HEK293 (cell line): ENCODE measurements around the gene UMOD.

Experiments
- CTCF ChIA-PET: fragments of 350-600 bp; formaldehyde crosslinking; extraction: SDS; loops from one replicate; lab custom pipeline; 2021; ENCODE audit warnings: antibody characterized with exemption; lab: Yijun Ruan, JAX
- POLR2A ChIA-PET: fragments of 300-600 bp; formaldehyde crosslinking; extraction: SDS; loops from one replicate; lab custom pipeline; 2020; ENCODE audit warnings: antibody characterized with exemption, inconsistent platforms; lab: Yijun Ruan, JAX
- H3K27ac ChIP-seq: fragments of 200-500 bp; sonication (Bioruptor generic); 2 replicates; pipeline ENCODE4 v1.5.1; 2014; ENCODE audit warnings: low read depth, low read length, control low read depth, inconsistent platforms; ENCODE audit errors: extremely low read depth
- H3K36me3 ChIP-seq, 2 experiments: fragments of 200-500 bp in 1 of 2; sonication (Bioruptor generic) in 1 of 2; 1 replicate in 1 of 2; 2 replicates in 1 of 2; pipeline ENCODE4 v1.5.1; 2014 to 2017; ENCODE audit warnings: inconsistent platforms in 2 of 2, low read length in 2 of 2; ENCODE audit not compliant: control insufficient read depth in 2 of 2, insufficient read depth in 1 of 2
- H3K4me1 ChIP-seq: fragments of 200-500 bp; sonication (Bioruptor generic); 2 replicates; pipeline ENCODE4 v1.5.1; 2014; ENCODE audit warnings: mild to moderate bottlenecking, low read length, inconsistent platforms; ENCODE audit not compliant: control insufficient read depth, insufficient read depth
- H3K4me3 ChIP-seq: 2 replicates; pipeline ENCODE4 v1.5.1; 2011; ENCODE audit warnings: low read depth, mild to moderate bottlenecking, control low read depth, low read length, moderate library complexity
- H3K9me3 ChIP-seq: fragments of 200-500 bp; sonication (Bioruptor generic); 2 replicates; pipeline ENCODE4 v1.5.1; 2014; ENCODE audit warnings: low read depth, low read length, inconsistent platforms; ENCODE audit not compliant: control insufficient read depth, insufficient read depth
- BCL11B ChIP-seq: fragments of 450-650 bp; formaldehyde crosslinking; IDR thresholded peaks from 2 replicates; pipeline ENCODE4 v1.5.1; 2016; ENCODE audit warnings: low read depth, missing biosample characterization, missing genetic modification characterization
- HOXD13 ChIP-seq: sonication (generic); formaldehyde crosslinking; IDR thresholded peaks from 2 replicates; pipeline ENCODE4 v1.8.0; 2022; ENCODE audit warnings: missing genetic modification reagents, borderline replicate concordance
- KLF10 ChIP-seq: fragments of 450-650 bp; IDR thresholded peaks from 2 replicates; pipeline ENCODE4 v1.5.1; 2018; ENCODE audit warnings: missing biosample characterization, mild to moderate bottlenecking, missing genetic modification characterization
- MZF1 ChIP-seq: fragments of 450-650 bp; formaldehyde crosslinking; IDR thresholded peaks from 2 replicates; pipeline ENCODE4 v1.5.1; 2017; ENCODE audit warnings: missing biosample characterization, missing genetic modification characterization, borderline replicate concordance
- PATZ1 ChIP-seq: fragments of 450-650 bp; formaldehyde crosslinking; IDR thresholded peaks from 2 replicates; pipeline ENCODE4 v1.5.1; 2016; ENCODE audit warnings: missing biosample characterization, missing genetic modification characterization
- PRDM1 ChIP-seq: fragments of 450-650 bp; formaldehyde crosslinking; IDR thresholded peaks from 2 replicates; pipeline ENCODE4; 2016; ENCODE audit warnings: missing biosample characterization, missing genetic modification characterization
- REST ChIP-seq: fragments of 450-650 bp; formaldehyde crosslinking; IDR thresholded peaks from 2 replicates; pipeline ENCODE4 v1.5.1; 2016; ENCODE audit warnings: missing biosample characterization, missing genetic modification characterization
- ZNF112 ChIP-seq: fragments of 450-650 bp; formaldehyde crosslinking; IDR thresholded peaks from 2 replicates; pipeline ENCODE4 v1.5.0; 2017; ENCODE audit warnings: missing biosample characterization, missing genetic modification characterization
- ZNF174 ChIP-seq: fragments of 450-650 bp; formaldehyde crosslinking; IDR thresholded peaks from 2 replicates; pipeline ENCODE4 v1.5.0; 2017; ENCODE audit warnings: missing biosample characterization, mild to moderate bottlenecking, missing genetic modification characterization
- ZNF19 ChIP-seq: fragments of 450-650 bp; formaldehyde crosslinking; IDR thresholded peaks from 2 replicates; pipeline ENCODE4; 2016; ENCODE audit warnings: missing biosample characterization, missing genetic modification characterization, low read depth
- ZNF221 ChIP-seq: fragments of 450-650 bp; formaldehyde crosslinking; IDR thresholded peaks from 2 replicates; pipeline ENCODE4 v1.5.1; 2017; ENCODE audit warnings: missing biosample characterization, missing genetic modification characterization, borderline replicate concordance
- ZNF26 ChIP-seq: fragments of 450-650 bp; formaldehyde crosslinking; IDR thresholded peaks from 2 replicates; pipeline ENCODE4 v1.5.1; 2016; ENCODE audit warnings: missing biosample characterization, missing genetic modification characterization
- ZNF274 ChIP-seq, 2 experiments: fragments of 200-500 bp in 1 of 2; fragments of 450-650 bp in 1 of 2; sonication (Bioruptor generic) in 1 of 2; formaldehyde crosslinking in 1 of 2; IDR thresholded peaks; 2 replicates each; pipeline versions ENCODE4 v1.5.1 to v1.6.1; 2014 to 2016; ENCODE audit warnings: borderline replicate concordance in 1 of 2, inconsistent platforms in 1 of 2, low read length in 1 of 2, missing biosample characterization in 1 of 2, missing genetic modification characterization in 1 of 2
- ZNF335 ChIP-seq: fragments of 450-650 bp; formaldehyde crosslinking; conservative IDR thresholded peaks from 2 replicates; pipeline ENCODE4 v1.5.1; 2016; ENCODE audit warnings: missing biosample characterization, missing genetic modification characterization
- ZNF600 ChIP-seq: fragments of 450-650 bp; formaldehyde crosslinking; IDR thresholded peaks from 2 replicates; pipeline ENCODE4 v1.5.1; 2016; ENCODE audit warnings: missing biosample characterization, missing genetic modification characterization
- ZNF654 ChIP-seq: fragments of 450-650 bp; formaldehyde crosslinking; IDR thresholded peaks from 2 replicates; pipeline ENCODE4 v1.5.1; 2016; ENCODE audit warnings: low read depth, missing biosample characterization, missing genetic modification characterization
- ZNF670 ChIP-seq: fragments of 450-650 bp; formaldehyde crosslinking; IDR thresholded peaks from 2 replicates; pipeline ENCODE4 v1.5.1; 2016; ENCODE audit warnings: missing biosample characterization, missing genetic modification characterization, low read depth
- ZNF768 ChIP-seq: fragments of 450-650 bp; formaldehyde crosslinking; IDR thresholded peaks from 2 replicates; pipeline ENCODE4 v1.5.1; 2018; ENCODE audit warnings: missing biosample characterization, mild to moderate bottlenecking, missing genetic modification characterization
- ZNF792 ChIP-seq: fragments of 450-650 bp; formaldehyde crosslinking; IDR thresholded peaks from 2 replicates; pipeline ENCODE4 v1.5.1; 2016; ENCODE audit warnings: missing biosample characterization, missing genetic modification characterization
- ZNF843 ChIP-seq: fragments of 450-650 bp; formaldehyde crosslinking; IDR thresholded peaks from 2 replicates; pipeline ENCODE4 v1.5.1; 2016; ENCODE audit warnings: missing biosample characterization, missing genetic modification characterization
- ZSCAN16 ChIP-seq: fragments of 450-650 bp; formaldehyde crosslinking; IDR thresholded peaks from 2 replicates; pipeline ENCODE4 v1.5.1; 2016; ENCODE audit warnings: missing biosample characterization, missing genetic modification characterization
- ZSCAN4 ChIP-seq: fragments of 450-650 bp; formaldehyde crosslinking; IDR thresholded peaks from 2 replicates; pipeline ENCODE4 v1.5.1; 2017; ENCODE audit warnings: missing biosample characterization, missing genetic modification characterization
- ZXDB ChIP-seq: fragments of 450-650 bp; formaldehyde crosslinking; IDR thresholded peaks from 2 replicates; pipeline ENCODE4 v1.5.1; 2016; ENCODE audit warnings: missing biosample characterization, missing genetic modification characterization

Gene UMOD

GRCh38 chr16:20349615-20350014, 2.9 kb downstream of the UMOD start:
- no peak overlapping the region for H3K4me3 ChIP-seq
- TF ChIP-seq ZNF768 (no peak), ZSCAN16 (tag by site-specific recombination) (no peak), ZNF174 (no peak), MZF1 (tag by site-specific recombination) (no peak), REST (tag by site-specific recombination) (no peak), ZNF654 (tag by site-specific recombination) (no peak), ZNF221 (tag by site-specific recombination) (no peak), ZNF792 (tag by site-specific recombination) (no peak), PRDM1 (tag by site-specific recombination) (no peak), BCL11B (tag by site-specific recombination) (no peak)
- TF ChIP-seq, all 188 proteins: peak for 0
- Histone ChIP-seq H3K36me3 (no peaks in the 10 kb centered on the region), H3K9me3 (no peaks in the 10 kb centered on the region), H3K4me1 (no peaks in the 10 kb centered on the region), H3K27ac (no peak overlapping the region)
- ChIA-PET POLR2A (no interaction called here), CTCF (interaction anchor here (1.0 to 1.5 kb wide), 4 partner anchors 15 to 442 kb away, joined by 3 to 8 read pairs (median 4); no protein-coding TSS in a partner anchor)

GRCh38 chr16:20348365-20349185, 3.9 kb downstream of the UMOD start:
- Histone ChIP-seq H3K27ac (no peak overlapping the region), H3K4me3 (no peak overlapping the region), H3K4me1 (no peaks in the 10 kb centered on the region), H3K9me3 (no peaks in the 10 kb centered on the region), H3K36me3 (no peaks in the 10 kb centered on the region)
- ChIA-PET CTCF (interaction anchor here (0.6 to 1.5 kb wide), 3 partner anchors 37 to 465 kb away, joined by 3 to 4 read pairs (median 3); no protein-coding TSS in a partner anchor), POLR2A (no interaction called here)
- TF ChIP-seq ZNF112 (tag by site-specific recombination) (no peak), ZXDB (tag by site-specific recombination) (no peak), HOXD13 (CRISPR knock-in tag) (no peak), ZNF843 (tag by site-specific recombination) (no peak), ZNF19 (tag by site-specific recombination) (no peak), KLF10 (tag by site-specific recombination) (no peak), ZNF335 (no peak), ZNF26 (tag by site-specific recombination) (no peak), ZNF274 (IDR thresholded peaks at IDR 0.05; ENCODE audit: low read length) (no peak), ZNF274 (tag by site-specific recombination; IDR thresholded peaks at IDR 0.05; ENCODE audit: borderline replicate concordance) (no peak), ZNF768 (no peak), PATZ1 (tag by site-specific recombination) (no peak), ZSCAN4 (tag by site-specific recombination) (no peak), ZNF600 (tag by site-specific recombination) (no peak), ZNF670 (tag by site-specific recombination) (no peak)
